ENCODE results near the gene RNF208.

DNA sequence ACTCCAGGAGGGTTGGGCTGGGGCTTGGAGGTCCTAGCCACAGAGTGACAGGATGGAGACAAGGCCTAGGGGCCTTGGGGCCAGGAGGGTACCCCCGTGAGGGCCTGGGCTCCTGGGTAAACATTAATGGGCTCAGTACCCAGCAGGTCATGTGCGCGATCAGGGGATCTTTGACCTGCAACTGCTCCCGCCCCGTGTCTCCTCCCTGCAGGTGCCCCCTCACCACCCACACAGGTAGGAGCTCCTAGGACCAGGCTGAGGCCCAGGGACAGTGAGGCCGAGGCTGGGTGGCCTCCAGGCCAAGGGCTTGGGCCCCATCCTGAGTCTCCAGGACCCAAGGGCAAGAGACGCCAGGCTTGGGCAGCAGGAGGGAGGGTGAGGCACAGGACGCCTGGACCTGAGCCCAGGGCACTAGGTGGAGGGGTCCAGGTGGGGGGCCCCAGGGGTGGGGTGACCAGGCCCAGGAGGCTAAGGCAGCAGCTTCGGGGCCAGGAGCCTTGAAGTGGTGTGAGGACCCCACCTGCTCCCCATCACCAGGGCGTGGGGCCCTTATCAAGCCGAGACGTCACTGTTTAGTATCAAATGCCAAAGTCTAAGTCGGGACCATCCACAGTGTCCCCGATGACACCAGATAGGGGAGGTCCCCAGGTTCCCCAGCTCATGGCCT is 8.8 kb upstream of the RNF208 start, which contains the start of gene SLC34A3:
- TF ChIP-seq POLR2A (IDR thresholded peaks at IDR 0.05) = no peak
- TF ChIP-seq, protein P1, sequence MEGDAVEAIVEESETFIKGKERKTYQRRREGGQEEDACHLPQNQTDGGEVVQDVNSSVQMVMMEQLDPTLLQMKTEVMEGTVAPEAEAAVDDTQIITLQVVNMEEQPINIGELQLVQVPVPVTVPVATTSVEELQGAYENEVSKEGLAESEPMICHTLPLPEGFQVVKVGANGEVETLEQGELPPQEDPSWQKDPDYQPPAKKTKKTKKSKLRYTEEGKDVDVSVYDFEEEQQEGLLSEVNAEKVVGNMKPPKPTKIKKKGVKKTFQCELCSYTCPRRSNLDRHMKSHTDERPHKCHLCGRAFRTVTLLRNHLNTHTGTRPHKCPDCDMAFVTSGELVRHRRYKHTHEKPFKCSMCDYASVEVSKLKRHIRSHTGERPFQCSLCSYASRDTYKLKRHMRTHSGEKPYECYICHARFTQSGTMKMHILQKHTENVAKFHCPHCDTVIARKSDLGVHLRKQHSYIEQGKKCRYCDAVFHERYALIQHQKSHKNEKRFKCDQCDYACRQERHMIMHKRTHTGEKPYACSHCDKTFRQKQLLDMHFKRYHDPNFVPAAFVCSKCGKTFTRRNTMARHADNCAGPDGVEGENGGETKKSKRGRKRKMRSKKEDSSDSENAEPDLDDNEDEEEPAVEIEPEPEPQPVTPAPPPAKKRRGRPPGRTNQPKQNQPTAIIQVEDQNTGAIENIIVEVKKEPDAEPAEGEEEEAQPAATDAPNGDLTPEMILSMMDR (IDR thresholded peaks at IDR 0.05) = no peak

Data from body of pancreas (tissue), 4 donors.